ENCODE measurements around the gene IGF1. TPM values are rescaled to one million over a fixed set of nuclear protein-coding genes. Genes with fewer than 3 reads are reported as not detected.
A peak's percentile ranks its signal among the peaks of the same experiment; 100 is the strongest.

The IGF1 gene
- total RNA-seq, 2 donors from 2014 or later: 15.8 to 44.8 TPM

GRCh38 chr12:102436867-102437266, 43.5 kb downstream of the IGF1 start:
- peaks cover 20% of the 10 kb centered on the region for H3K4me1 ChIP-seq
- H3K4me3 ChIP-seq: no peak overlapping the region
- no peaks in the 10 kb centered on the region for H3K36me3 ChIP-seq (replicated peaks in 1 of 2; ENCODE audit: insufficient read depth in 1 of 2, low read depth in 2 of 2)
- TF ChIP-seq POLR2A (IDR thresholded peaks at IDR 0.05) (no peak), CTCF (IDR thresholded peaks at IDR 0.05) (no peak)
- no peaks in the 10 kb centered on the region for H3K27me3 ChIP-seq
- WGBS, 2 donors: 45 to 55% methylated on average over 4 of the region's 4 CpGs
- H3K9me3 ChIP-seq: no peaks in the 10 kb centered on the region
- ATAC-seq (no peak), DNase-seq (no peak)
- intact Hi-C loops (cut with DNase I): no loop called here
- H3K27ac ChIP-seq: peak overlapping the region in 3 of 4 donors; percentile 55 to 75 (median 65)

GRCh38 chr12:102435827-102436436, 44.4 kb downstream of the IGF1 start:
- ATAC-seq: peak; percentile 86
- H3K4me3 ChIP-seq: no peak overlapping the region

GRCh38 chr12:102433304-102433703, 47.1 kb downstream of the IGF1 start:
- H3K9me3 ChIP-seq: no peaks in the 10 kb centered on the region
- H3K27ac ChIP-seq: no peak overlapping the region
- ATAC-seq (no peak), DNase-seq (no peak)
- WGBS, 2 donors: 89 to 92% methylated on average over 1 of the region's 1 CpG
- no peaks in the 10 kb centered on the region for H3K36me3 ChIP-seq (replicated peaks in 1 of 2; ENCODE audit: insufficient read depth in 1 of 2, low read depth in 2 of 2)
- no peaks in the 10 kb centered on the region for H3K27me3 ChIP-seq
- intact Hi-C loops (cut with DNase I): no loop called here
- H3K4me1 ChIP-seq: peaks cover 20% of the 10 kb centered on the region
- H3K4me3 ChIP-seq: no peak overlapping the region
- TF ChIP-seq POLR2A (IDR thresholded peaks at IDR 0.05) (no peak), CTCF (IDR thresholded peaks at IDR 0.05) (no peak)

More at GRCh38 chr12:102435827-102436436, 44.4 kb downstream of the IGF1 start:
- H3K36me3 ChIP-seq (replicated peaks in 1 of 2; ENCODE audit: insufficient read depth in 1 of 2, low read depth in 2 of 2): no peaks in the 10 kb centered on the region
- DNase-seq: peak; percentile 24 to 49 (median 40)
- WGBS, 2 donors: 17 to 20% methylated on average over 4 of the region's 4 CpGs
- H3K9me3 ChIP-seq: no peaks in the 10 kb centered on the region
- H3K27me3 ChIP-seq: no peaks in the 10 kb centered on the region
- TF ChIP-seq POLR2A (IDR thresholded peaks at IDR 0.05) (no peak), CTCF (IDR thresholded peaks at IDR 0.05) (no peak)
- intact Hi-C loops (cut with DNase I): no loop called here
- peaks cover 20% of the 10 kb centered on the region for H3K4me1 ChIP-seq
- peak overlapping the region; percentile 55 to 75 (median 68) for H3K27ac ChIP-seq

- Histone ChIP-seq H3K4me3 (no peak overlapping the region), H3K9me3 (no peaks in the 10 kb centered on the region), H3K27ac (no peak overlapping the region), H3K4me1 (peaks cover 13% of the 10 kb centered on the region), H3K27me3 (no peaks in the 10 kb centered on the region), H3K36me3 (replicated peaks in 1 of 2; ENCODE audit: insufficient read depth in 1 of 2, low read depth in 2 of 2) (no peaks in the 10 kb centered on the region)
- DNase-seq (no peak), ATAC-seq (no peak)
- intact Hi-C loops (cut with DNase I): no loop called here
- TF ChIP-seq POLR2A (IDR thresholded peaks at IDR 0.05): no peak
- TF ChIP-seq CTCF (IDR thresholded peaks at IDR 0.05): no peak
- 58 to 68% methylated on average over 3 of the region's 3 CpGs for WGBS, 2 donors
These were observed 49.7 kb downstream of the IGF1 start for GRCh38 chr12:102430661-102431060.
